Fibroblast of lung (primary cell): ENCODE data around the gene CFAP100. TPM values are rescaled to one million over a fixed set of nuclear protein-coding genes. Genes with fewer than 3 reads are reported as not detected.

Experiments used
- DNase-seq, 2 donors: peaks; one replicate each; pipeline versions ENCODE4 v3.0.0 to v3.0.0-alpha.2; 2010; ENCODE audit warnings: low read depth in 2 of 2
- H2AFZ ChIP-seq: 2 replicates; pipeline ENCODE4 v1.5.1; 2012; ENCODE audit warnings: low read length, control low read depth, inconsistent platforms
- H3K27ac ChIP-seq: 2 replicates; pipeline ENCODE4 v1.5.1; 2011; ENCODE audit warnings: low read length, control low read depth; ENCODE audit not compliant: insufficient read depth
- H3K27me3 ChIP-seq: 2 replicates; pipeline ENCODE4 v1.5.1; 2011; ENCODE audit warnings: mild to moderate bottlenecking, low read length; ENCODE audit not compliant: control insufficient read depth, insufficient read depth
- H3K36me3 ChIP-seq: 2 replicates; pipeline ENCODE4 v1.5.1; 2011; ENCODE audit warnings: low read length; ENCODE audit not compliant: control insufficient read depth, insufficient read depth
- H3K4me1 ChIP-seq: 2 replicates; pipeline ENCODE4 v1.5.1; 2011; ENCODE audit warnings: low read length; ENCODE audit not compliant: control insufficient read depth, insufficient read depth; ENCODE audit errors: extremely low read depth
- H3K4me2 ChIP-seq: 2 replicates; pipeline ENCODE4 v1.5.1; 2011; ENCODE audit warnings: low read length, control low read depth; ENCODE audit not compliant: insufficient read depth; ENCODE audit errors: extremely low read depth
- H3K4me3 ChIP-seq, 4 experiments: fragments of 200-600 bp in 1 of 4; sonication (generic) in 1 of 4; replicated peaks in 1 of 4; 2 replicates each; pipeline ENCODE4 v1.5.1; 2011 to 2016; ENCODE audit warnings: low read length in 4 of 4, low read depth in 3 of 4, mild to moderate bottlenecking in 3 of 4, control low read depth in 2 of 4, inconsistent platforms in 1 of 4, mixed read lengths in 1 of 4; ENCODE audit not compliant: insufficient read depth in 1 of 4; ENCODE audit errors: control extremely low read depth in 1 of 4
- H3K79me2 ChIP-seq: 2 replicates; pipeline ENCODE4 v1.5.1; 2012; ENCODE audit warnings: mild to moderate bottlenecking, low read length, inconsistent platforms; ENCODE audit not compliant: control insufficient read depth, insufficient read depth
- H3K9ac ChIP-seq: 2 replicates; pipeline ENCODE4 v1.5.1; 2011; ENCODE audit warnings: mild to moderate bottlenecking, low read length, control low read depth; ENCODE audit not compliant: insufficient read depth
- H3K9me3 ChIP-seq: 2 replicates; pipeline ENCODE4 v1.5.1; 2012; ENCODE audit warnings: low read depth, low read length; ENCODE audit not compliant: control insufficient read depth, insufficient read depth
- H4K20me1 ChIP-seq: 2 replicates; pipeline ENCODE4 v1.5.1; 2011; ENCODE audit warnings: low read length; ENCODE audit not compliant: control insufficient read depth, insufficient read depth; ENCODE audit errors: extremely low read depth
- EZH2 ChIP-seq: IDR thresholded peaks from 2 replicates; pipeline ENCODE4 v1.5.1; 2012; ENCODE audit warnings: low read length, control low read depth, mild to moderate bottlenecking; ENCODE audit errors: missing control alignments
- polyA plus RNA-seq, 2 donors: library from polyadenylated mRNA; depleted of rRNA in 1 of 2; stranded (reverse) in 1 of 2; unstranded in 1 of 2; fragments of >200 nt; gene quantifications; 2 replicates each; pipeline ENCODE4 v1.2.1, GENCODE V29; 2011 to 2012; ENCODE audit warnings: missing spikeins in 1 of 2
- total RNA-seq: library from RNA; depleted of rRNA; stranded (reverse); fragments of >200 nt; gene quantifications from 2 replicates; pipeline ENCODE4 v1.2.1, GENCODE V29; 2014
- TF ChIP-seq, protein P1 (sequence below), 2 donors: IDR thresholded peaks in 1 of 2; conservative IDR thresholded peaks in 1 of 2; 1 replicate in 1 of 2; 2 replicates in 1 of 2; pipeline ENCODE4 v1.5.1; 2011 to 2012; ENCODE audit warnings: low read length in 2 of 2, control low read depth in 1 of 2, inconsistent platforms in 1 of 2, low read depth in 1 of 2, mild to moderate bottlenecking in 1 of 2

CFAP100 gene
- total and polyA plus RNA-seq, 2 donors (not counting 1 experiment from before 2014, with no cell fraction given) = not detected

GRCh38 chr3:126439346-126439967 is 44.7 kb downstream of the CFAP100 start:
- no peak overlapping the region for H3K9ac ChIP-seq
- no peaks in the 10 kb centered on the region for H3K79me2 ChIP-seq
- peaks cover 2% of the 10 kb centered on the region for H4K20me1 ChIP-seq
- no peaks in the 10 kb centered on the region for H3K4me1 ChIP-seq
- H3K9me3 ChIP-seq = no peaks in the 10 kb centered on the region
- H2AFZ ChIP-seq = no peak overlapping the region
- no peak overlapping the region for H3K4me3 ChIP-seq
- H3K27me3 ChIP-seq = no peaks in the 10 kb centered on the region
- DNase-seq = no peak
- H3K4me2 ChIP-seq = no peak overlapping the region
- TF ChIP-seq, protein P1, sequence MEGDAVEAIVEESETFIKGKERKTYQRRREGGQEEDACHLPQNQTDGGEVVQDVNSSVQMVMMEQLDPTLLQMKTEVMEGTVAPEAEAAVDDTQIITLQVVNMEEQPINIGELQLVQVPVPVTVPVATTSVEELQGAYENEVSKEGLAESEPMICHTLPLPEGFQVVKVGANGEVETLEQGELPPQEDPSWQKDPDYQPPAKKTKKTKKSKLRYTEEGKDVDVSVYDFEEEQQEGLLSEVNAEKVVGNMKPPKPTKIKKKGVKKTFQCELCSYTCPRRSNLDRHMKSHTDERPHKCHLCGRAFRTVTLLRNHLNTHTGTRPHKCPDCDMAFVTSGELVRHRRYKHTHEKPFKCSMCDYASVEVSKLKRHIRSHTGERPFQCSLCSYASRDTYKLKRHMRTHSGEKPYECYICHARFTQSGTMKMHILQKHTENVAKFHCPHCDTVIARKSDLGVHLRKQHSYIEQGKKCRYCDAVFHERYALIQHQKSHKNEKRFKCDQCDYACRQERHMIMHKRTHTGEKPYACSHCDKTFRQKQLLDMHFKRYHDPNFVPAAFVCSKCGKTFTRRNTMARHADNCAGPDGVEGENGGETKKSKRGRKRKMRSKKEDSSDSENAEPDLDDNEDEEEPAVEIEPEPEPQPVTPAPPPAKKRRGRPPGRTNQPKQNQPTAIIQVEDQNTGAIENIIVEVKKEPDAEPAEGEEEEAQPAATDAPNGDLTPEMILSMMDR (conservative IDR thresholded peaks at IDR 0.05 in 1 of 2, IDR thresholded peaks at IDR 0.05 in 1 of 2; ENCODE audit: low read depth in 1 of 2, low read length in 2 of 2) = no peak
- TF ChIP-seq EZH2 = no peak
- H3K27ac ChIP-seq = no peak overlapping the region
- H3K36me3 ChIP-seq = no peaks in the 10 kb centered on the region

DNA sequence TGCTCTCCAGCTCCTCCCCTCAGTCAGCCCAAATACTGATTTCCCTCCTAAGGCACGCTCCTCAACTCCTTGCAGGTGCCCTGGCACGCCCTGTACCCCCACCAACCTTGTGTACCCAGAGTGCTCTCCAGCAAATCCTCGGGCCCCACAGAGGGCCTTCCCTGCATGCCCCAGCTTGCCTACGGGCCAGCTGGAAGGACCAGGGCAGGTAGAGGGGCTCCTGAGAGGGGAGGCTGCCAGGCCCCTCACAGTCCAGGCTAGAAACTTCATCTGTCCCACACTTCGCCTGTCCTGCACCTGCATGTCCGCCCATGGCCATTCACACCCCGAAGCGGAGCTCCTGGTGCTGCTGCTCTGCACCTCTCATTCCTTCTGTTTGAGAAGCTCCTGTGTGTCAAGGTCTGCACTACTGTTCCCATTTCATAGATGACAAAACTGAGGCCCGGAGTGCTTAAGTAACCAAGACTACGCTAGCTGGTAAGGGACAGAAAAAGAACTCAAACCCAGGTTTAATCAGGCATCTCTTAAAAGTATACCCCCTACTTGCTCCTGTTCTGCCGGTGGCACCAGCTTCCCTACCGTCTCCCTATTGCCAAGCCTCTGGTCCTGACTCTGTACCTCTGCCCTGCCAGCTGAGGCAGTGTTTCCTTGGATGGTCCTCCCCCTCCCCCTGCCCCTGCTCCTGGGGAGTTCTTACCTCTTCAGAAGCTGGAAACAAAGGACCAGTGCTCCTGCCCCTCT is 45.4 kb downstream of the CFAP100 start:
- H3K4me3 ChIP-seq = no peak overlapping the region
- H3K27ac ChIP-seq = no peak overlapping the region
- H2AFZ ChIP-seq = no peak overlapping the region
- no peaks in the 10 kb centered on the region for H3K36me3 ChIP-seq
- peaks cover 2% of the 10 kb centered on the region for H4K20me1 ChIP-seq
- no peak for DNase-seq
- H3K9me3 ChIP-seq = no peaks in the 10 kb centered on the region
- H3K4me2 ChIP-seq = no peak overlapping the region
- H3K4me1 ChIP-seq = no peaks in the 10 kb centered on the region
- TF ChIP-seq, protein P1 (conservative IDR thresholded peaks at IDR 0.05 in 1 of 2, IDR thresholded peaks at IDR 0.05 in 1 of 2; ENCODE audit: low read depth in 1 of 2, low read length in 2 of 2) = no peak
- no peak for TF ChIP-seq EZH2
- H3K9ac ChIP-seq = no peak overlapping the region
- H3K79me2 ChIP-seq = no peaks in the 10 kb centered on the region
- no peaks in the 10 kb centered on the region for H3K27me3 ChIP-seq

GRCh38 chr3:126440709-126440995 is 45.9 kb downstream of the CFAP100 start:
- Histone ChIP-seq H2AFZ (no peak overlapping the region), H3K9me3 (no peaks in the 10 kb centered on the region), H3K36me3 (no peaks in the 10 kb centered on the region), H3K4me3 (no peak overlapping the region), H3K4me2 (no peak overlapping the region), H3K27me3 (no peaks in the 10 kb centered on the region), H3K4me1 (no peaks in the 10 kb centered on the region), H3K79me2 (no peaks in the 10 kb centered on the region), H3K27ac (no peak overlapping the region), H3K9ac (no peak overlapping the region), H4K20me1 (peaks cover 2% of the 10 kb centered on the region)
- no peak for TF ChIP-seq EZH2
- TF ChIP-seq, protein P1 (conservative IDR thresholded peaks at IDR 0.05 in 1 of 2, IDR thresholded peaks at IDR 0.05 in 1 of 2; ENCODE audit: low read depth in 1 of 2, low read length in 2 of 2) = no peak
- DNase-seq = no peak
